GM18951 (cell line): Measurements from ENCODE around the gene TMTC2.
A peak's percentile ranks its signal among the peaks of the same experiment; 100 is the strongest.

ENCODE experiments used
- POLR2A ChIP-seq: IDR thresholded peaks from 4 replicates; pipeline ENCODE4 v1.6.1; 2011; ENCODE audit warnings: mild to moderate bottlenecking; ENCODE audit not compliant: insufficient read length, insufficient read depth; ENCODE audit errors: extremely low read depth
- in situ Hi-C: fragments of 300-500 bp; cut with MboI; formaldehyde crosslinking; loops from one replicate; pipeline ENCODE4 v1.12.0; 2022; ENCODE audit warnings: low sequenced_read_pairs, mixed read lengths, inconsistent platforms; ENCODE audit not compliant: unreplicated experiment

Gene TMTC2

DNA sequence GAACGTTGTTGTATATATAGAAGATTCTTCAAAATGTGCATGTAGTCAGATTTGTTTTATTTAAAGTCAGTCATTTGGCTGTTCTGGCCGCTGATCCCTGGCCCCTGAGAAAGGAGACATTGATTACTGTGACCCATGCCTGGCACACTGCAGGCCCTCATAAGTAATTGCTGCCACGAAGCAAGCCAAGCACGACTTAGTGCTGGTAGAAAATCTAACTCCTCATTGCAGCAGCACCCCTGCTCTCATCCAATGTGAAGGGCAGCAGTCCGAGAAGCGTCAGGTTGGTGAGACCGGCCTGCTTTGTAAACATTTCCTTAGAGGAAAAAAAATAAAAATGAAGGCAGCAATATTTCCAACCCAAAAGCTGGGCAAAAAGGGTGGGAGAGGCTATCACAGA is 22.8 kb upstream of the TMTC2 start:
- no peak for TF ChIP-seq POLR2A

GRCh38 chr12:82665142-82665923 is 21.4 kb upstream of the TMTC2 start:
- in situ Hi-C loops = no loop called here
- TF ChIP-seq POLR2A = no peak

More for the DNA sequence above, 22.8 kb upstream of the TMTC2 start:
- in situ Hi-C loops = no loop called here

GRCh38 chr12:82666830-82667229 is 19.9 kb upstream of the TMTC2 start:
- TF ChIP-seq POLR2A = no peak
- in situ Hi-C loops = no loop called here

DNA sequence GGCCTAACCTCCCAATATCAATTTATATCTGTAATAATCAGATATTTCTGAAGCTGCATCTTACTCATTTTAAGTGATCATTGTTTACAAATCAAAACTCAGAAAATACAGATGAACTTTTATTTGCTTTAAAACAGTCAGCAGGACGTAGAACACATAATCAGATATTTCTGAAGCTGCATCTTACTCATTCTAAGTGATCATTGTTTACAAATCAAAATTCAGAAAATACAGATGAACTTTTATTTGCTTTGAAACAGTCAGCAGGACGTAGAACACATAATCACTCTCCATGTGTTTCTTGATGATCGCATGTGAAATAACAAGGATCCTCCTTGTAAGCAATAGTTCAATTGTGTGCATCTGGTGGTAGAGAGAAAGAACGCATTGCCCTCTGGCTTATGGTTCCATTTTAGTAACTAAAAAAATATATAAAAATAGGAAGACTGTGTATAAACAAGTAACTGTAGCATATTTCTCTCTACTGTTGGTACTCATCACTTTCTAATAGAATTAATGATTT is 15.0 kb upstream of the TMTC2 start:
- in situ Hi-C loops = no loop called here
- no peak for TF ChIP-seq POLR2A

- in situ Hi-C loops = no loop called here
- TF ChIP-seq POLR2A = no peak
Measured at GRCh38 chr12:82672811-82673495, 13.8 kb upstream of the TMTC2 start.

DNA sequence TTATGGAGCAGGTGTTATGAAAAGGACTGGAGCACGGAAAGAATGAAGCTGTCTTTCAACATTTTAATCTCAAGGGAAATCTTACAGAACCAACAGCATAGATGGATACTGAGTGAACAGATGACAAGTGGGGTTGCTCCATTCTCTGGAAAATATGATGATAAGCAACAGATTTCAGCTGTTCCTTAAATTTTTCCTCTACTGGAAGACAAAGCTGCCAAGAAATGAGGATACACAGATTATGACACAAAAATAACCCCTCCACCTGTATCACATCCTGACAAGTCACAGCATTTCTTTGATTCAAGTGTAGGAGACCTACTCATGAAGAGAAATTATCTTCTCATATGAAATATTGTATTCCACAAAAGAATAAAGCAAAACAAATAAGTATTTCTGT is 13.0 kb upstream of the TMTC2 start:
- TF ChIP-seq POLR2A = no peak
- in situ Hi-C loops = no loop called here

- in situ Hi-C loops = no loop called here
- no peak for TF ChIP-seq POLR2A
Measured at GRCh38 chr12:82675246-82675645, 11.5 kb upstream of the TMTC2 start.

DNA sequence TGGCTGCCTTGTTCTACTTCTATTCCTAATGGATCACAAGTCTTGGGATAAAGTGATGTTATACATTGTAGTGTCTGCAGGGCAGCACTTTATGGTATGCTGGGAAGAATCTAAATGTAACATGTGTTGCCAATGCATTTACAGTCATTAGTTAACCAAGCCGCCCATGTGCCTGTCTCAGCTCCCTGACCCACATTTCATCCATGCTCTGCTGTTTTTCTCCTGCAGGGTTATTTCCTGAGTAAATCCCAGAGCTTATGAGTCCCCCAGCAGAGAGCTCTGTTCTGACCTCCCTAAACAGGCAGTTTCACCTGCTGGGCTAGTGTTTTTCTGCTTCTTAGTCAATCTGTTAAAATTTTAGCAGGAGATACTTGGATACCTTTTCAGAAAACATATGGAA is 4.4 kb upstream of the TMTC2 start:
- in situ Hi-C loops = no loop called here

GRCh38 chr12:82682851-82683261 is 3.9 kb upstream of the TMTC2 start:
- TF ChIP-seq POLR2A = no peak
- in situ Hi-C loops = no loop called here

More for the DNA sequence above, 4.4 kb upstream of the TMTC2 start:
- TF ChIP-seq POLR2A = no peak

DNA sequence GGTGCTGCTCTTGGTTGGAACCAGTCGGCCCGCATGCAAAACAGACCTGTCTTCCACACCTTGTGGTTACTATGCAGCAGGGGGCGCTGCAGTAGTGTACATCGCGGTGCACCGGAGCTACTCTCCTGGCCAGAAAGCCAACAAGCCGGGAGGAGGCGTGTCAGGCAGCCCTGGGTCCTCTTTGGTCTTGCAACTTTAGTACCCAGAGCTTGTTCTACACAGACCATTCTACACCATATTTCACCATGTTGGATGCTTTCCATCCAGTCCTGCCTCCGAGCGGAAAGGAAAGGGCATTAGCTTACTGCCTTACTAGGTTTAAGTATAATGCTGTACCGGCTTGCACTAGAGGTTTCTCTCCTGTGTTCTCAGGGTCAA is 927 bp upstream of the TMTC2 start:
- in situ Hi-C loops = no loop called here
- no peak for TF ChIP-seq POLR2A

DNA sequence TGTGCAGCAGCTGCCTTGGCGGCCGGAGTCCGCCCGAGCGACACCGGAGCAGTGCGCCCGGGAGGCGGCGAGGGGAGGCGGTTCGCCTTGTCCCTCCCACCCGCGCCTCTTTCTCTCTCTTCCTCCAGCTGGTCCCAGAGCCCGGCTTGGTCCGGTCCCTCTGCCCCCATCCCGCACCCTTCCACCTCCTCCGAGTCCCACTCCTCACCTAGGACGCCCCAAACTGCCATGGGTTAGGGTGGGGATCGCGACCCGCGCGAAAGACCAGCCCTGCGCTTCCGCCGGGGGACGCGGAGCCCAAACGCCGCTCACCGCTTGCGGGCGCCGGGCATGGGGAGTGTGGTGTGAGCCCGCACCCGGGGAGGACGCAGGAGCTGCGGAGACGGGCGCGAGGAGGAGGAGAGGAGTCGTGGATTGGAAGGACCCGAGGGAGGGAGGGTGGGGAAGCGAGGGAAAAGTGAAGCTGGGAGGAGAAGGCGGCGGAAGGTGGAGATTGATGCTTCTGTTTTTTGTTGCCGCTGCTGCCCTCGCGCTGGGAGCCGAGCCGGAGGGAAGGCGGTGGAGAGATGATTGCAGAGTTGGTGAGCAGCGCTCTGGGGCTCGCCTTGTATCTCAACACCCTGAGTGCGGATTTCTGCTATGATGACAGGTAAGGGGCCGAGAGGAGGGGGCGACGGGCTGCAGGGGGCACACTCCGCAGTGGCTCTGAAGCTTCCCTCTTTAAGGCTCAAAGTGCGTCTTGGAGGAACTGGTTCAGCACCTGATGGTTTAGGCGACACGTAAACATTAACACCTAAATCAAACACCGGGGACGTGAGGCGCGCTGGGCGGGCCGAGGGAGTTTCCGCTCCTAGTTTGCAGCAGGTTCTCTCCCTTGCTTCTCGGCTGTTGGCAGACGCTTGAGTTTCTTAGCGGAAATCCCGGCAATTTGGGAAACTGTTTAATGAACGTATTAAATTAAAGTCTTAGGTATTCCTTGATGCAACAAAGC is 610 bp downstream of the TMTC2 start:
- peak; percentile 48 for TF ChIP-seq POLR2A
- in situ Hi-C loops = no loop called here

DNA sequence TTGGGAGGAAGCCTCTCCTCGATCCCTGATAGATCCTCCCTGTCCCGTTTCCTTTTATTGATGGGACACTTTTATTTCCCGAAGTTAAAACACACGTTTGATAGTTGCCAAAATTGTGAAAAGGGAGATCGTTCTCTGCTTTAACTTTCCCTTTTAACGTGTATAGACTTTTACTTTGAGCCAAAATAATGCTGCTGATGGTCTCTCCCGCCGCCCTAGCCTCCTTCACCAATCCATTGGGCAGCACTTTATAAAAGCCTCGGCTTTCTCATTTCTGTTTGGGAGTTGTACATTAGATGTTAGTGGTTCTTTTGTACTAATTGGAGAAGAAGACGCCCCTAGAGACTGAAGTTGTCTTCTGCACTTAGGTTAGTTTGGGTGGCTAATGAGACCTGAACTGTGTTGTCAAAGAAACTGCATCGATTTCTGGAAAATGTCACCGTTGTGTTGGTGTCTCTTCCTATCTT is 1.4 kb downstream of the TMTC2 start:
- TF ChIP-seq POLR2A = no peak
- in situ Hi-C loops = no loop called here

DNA sequence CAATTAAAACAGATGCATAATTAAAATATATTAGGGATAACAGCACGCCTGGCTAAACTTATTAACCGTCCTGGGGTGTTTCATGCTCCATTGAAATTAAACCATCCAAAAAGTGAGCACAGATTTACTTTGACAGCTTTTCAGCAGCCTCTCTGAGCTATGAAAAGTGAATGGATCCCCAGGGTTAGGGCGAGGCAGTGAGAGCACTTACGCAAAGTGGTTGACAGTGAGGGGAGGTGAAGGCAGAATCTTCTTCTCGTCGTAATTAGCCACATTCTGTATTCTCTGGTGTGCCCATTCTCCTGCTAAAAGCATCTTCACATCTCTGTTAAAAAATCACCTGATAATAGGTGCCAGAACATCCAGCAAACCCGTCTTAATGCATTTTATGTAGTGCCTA is 1.9 kb downstream of the TMTC2 start:
- in situ Hi-C loops = no loop called here

More for the DNA sequence above, 1.9 kb downstream of the TMTC2 start:
- no peak for TF ChIP-seq POLR2A
